ENCODE results near the gene FILIP1. TPM values are rescaled to one million over a fixed set of nuclear protein-coding genes. Genes with fewer than 3 reads are reported as not detected.

Gene FILIP1
- polyA plus RNA-seq, 1 of the 3 experiments (the other 2 are of a cell fraction), result 0.03 TPM

DNA sequence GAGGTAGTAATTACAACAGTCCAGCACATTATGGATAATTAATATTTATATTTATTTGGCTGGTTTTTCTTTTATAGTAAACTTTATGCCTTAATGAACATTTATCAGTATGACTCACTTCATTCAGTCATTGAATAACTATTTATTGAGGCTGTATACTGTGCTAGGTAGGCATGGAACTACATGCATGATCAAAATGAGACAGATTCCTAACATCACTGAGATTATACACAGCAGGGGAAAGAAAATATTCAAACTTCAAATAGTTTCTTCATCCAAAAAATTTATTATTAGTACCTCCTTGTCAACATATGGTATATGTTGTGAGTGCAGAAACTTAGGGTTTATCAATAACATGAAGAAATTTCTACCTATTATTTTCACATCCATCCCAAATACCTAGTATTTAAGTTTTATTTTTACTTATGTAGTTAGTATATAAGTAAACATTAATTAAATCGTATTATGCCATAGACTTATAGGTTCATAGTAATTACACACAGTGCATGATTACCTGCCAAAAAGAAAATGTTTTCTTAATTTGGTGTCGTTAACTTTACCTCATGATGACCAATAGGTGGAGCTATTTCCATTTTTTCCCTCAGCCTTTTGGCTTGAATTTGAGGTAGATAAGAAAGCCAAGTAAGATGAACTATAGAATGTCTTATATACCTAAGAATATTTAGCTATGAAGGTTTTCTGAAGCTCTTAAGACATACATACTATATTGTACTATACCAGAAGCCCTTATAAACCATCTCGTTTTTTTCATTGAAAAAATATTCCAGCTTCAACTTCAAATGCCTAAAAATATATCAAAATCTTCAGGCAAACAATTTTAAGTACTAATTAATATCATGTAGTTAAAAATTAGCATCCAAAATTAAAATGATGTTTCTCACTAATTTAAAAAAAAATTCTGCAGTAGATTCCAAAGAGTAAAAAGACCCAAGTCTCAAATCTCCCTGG lies 196.5 kb downstream of the FILIP1 start:
- DNase-seq, result peak; percentile 33
- Histone ChIP-seq H3K9me2 (no peaks in the 10 kb centered on the region), H3K79me2 (ENCODE audit: insufficient read depth) (no peaks in the 10 kb centered on the region), H3K4me3 (ENCODE audit: low read depth in 2 of 2, low read length in 1 of 2) (no peak overlapping the region; a peak in 1 of 4 replicates), H2AFZ (ENCODE audit: low read depth) (no peak overlapping the region), H4K20me1 (ENCODE audit: insufficient read depth) (no peaks in the 10 kb centered on the region), H3K27ac (ENCODE audit: low read depth in 2 of 2, low read length in 1 of 2) (no peak overlapping the region), H3K9me3 (no peaks in the 10 kb centered on the region), H3K4me1 (ENCODE audit: control insufficient read depth in 1 of 2, insufficient read depth in 2 of 2, low read depth in 1 of 2, low read length in 1 of 2) (peaks cover 0 to 2% of the 10 kb centered on the region in 2 experiments; a peak in 2 of 4 replicates), H3K9ac (no peak overlapping the region), H3K27me3 (ENCODE audit: insufficient read depth) (no peaks in the 10 kb centered on the region), H3F3A (replicated peaks; ENCODE audit: insufficient read depth) (no peaks in the 10 kb centered on the region), H3K4me2 (no peak overlapping the region), H3K36me3 (replicated peaks in 1 of 2; ENCODE audit: control insufficient read depth in 1 of 2, insufficient read depth in 2 of 2, low read length in 1 of 2) (no peaks in the 10 kb centered on the region)
- ChIA-PET POLR2A (no interaction called here), CTCF (interaction anchor here (0.6 to 4.3 kb wide), 31 partner anchors 8 to 402 kb away, joined by 3 to 31 read pairs (median 4); no protein-coding TSS in a partner anchor)
- TF ChIP-seq NFIC (IDR thresholded peaks at IDR 0.05; ENCODE audit: borderline replicate concordance) (peak; percentile 90), SMC3 (IDR thresholded peaks at IDR 0.05; ENCODE audit: low read depth, low read length) (peak; percentile 84), TEAD4 (IDR thresholded peaks at IDR 0.05; ENCODE audit: borderline replicate concordance, insufficient read depth) (no peak), NRF1 (IDR thresholded peaks at IDR 0.05; ENCODE audit: low read depth, low read length) (no peak), RAD21 (IDR thresholded peaks at IDR 0.05; ENCODE audit: low read length) (peak; percentile 89)
- TF ChIP-seq, protein P1, sequence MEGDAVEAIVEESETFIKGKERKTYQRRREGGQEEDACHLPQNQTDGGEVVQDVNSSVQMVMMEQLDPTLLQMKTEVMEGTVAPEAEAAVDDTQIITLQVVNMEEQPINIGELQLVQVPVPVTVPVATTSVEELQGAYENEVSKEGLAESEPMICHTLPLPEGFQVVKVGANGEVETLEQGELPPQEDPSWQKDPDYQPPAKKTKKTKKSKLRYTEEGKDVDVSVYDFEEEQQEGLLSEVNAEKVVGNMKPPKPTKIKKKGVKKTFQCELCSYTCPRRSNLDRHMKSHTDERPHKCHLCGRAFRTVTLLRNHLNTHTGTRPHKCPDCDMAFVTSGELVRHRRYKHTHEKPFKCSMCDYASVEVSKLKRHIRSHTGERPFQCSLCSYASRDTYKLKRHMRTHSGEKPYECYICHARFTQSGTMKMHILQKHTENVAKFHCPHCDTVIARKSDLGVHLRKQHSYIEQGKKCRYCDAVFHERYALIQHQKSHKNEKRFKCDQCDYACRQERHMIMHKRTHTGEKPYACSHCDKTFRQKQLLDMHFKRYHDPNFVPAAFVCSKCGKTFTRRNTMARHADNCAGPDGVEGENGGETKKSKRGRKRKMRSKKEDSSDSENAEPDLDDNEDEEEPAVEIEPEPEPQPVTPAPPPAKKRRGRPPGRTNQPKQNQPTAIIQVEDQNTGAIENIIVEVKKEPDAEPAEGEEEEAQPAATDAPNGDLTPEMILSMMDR (IDR thresholded peaks at IDR 0.05), result peak; percentile 84
- WGBS (ENCODE audit: low lambda C conversion rate), result under 1% methylated on average over 3 of the region's 3 CpGs

GRCh38 chr6:75292555-75292954 lies 201.0 kb downstream of the FILIP1 start:
- no peaks in the 10 kb centered on the region for H3F3A ChIP-seq (replicated peaks; ENCODE audit: insufficient read depth)
- no peaks in the 10 kb centered on the region for H3K36me3 ChIP-seq (replicated peaks in 1 of 2; ENCODE audit: control insufficient read depth in 1 of 2, insufficient read depth in 2 of 2, low read length in 1 of 2)
- no peaks in the 10 kb centered on the region for H4K20me1 ChIP-seq (ENCODE audit: insufficient read depth)
- no peak overlapping the region for H3K27ac ChIP-seq (ENCODE audit: low read depth in 2 of 2, low read length in 1 of 2)
- POLR2A ChIA-PET, result no interaction called here
- no peak for DNase-seq
- no peaks in the 10 kb centered on the region for H3K9me2 ChIP-seq
- H3K27me3 ChIP-seq (ENCODE audit: insufficient read depth), result no peaks in the 10 kb centered on the region
- no peaks in the 10 kb centered on the region; a peak in 1 of 4 replicates for H3K4me1 ChIP-seq (ENCODE audit: control insufficient read depth in 1 of 2, insufficient read depth in 2 of 2, low read depth in 1 of 2, low read length in 1 of 2)
- no peak overlapping the region for H3K4me3 ChIP-seq (ENCODE audit: low read depth in 2 of 2, low read length in 1 of 2)
- CTCF ChIA-PET, result interaction anchor here (0.6 to 1.1 kb wide), 4 partner anchors 26 to 563 kb away, joined by 3 to 4 read pairs (median 3); no protein-coding TSS in a partner anchor
- H3K79me2 ChIP-seq (ENCODE audit: insufficient read depth), result no peaks in the 10 kb centered on the region
- TF ChIP-seq MXI1 (IDR thresholded peaks at IDR 0.05; ENCODE audit: low read depth, low read length) (no peak), EZH2phosphoT487 (IDR thresholded peaks at IDR 0.05; ENCODE audit: borderline replicate concordance, low read depth) (no peak), RFX5 (IDR thresholded peaks at IDR 0.05; ENCODE audit: low read length) (no peak), TAF1 (IDR thresholded peaks at IDR 0.05; ENCODE audit: borderline replicate concordance, low read depth, low read length) (no peak), RXRA (IDR thresholded peaks at IDR 0.05; ENCODE audit: borderline replicate concordance, low read depth) (no peak), CHD2 (IDR thresholded peaks at IDR 0.05; ENCODE audit: low read length, partially characterized antibody) (no peak), FOSL2 (IDR thresholded peaks at IDR 0.05; ENCODE audit: borderline replicate concordance, low read depth) (no peak), TEAD4 (IDR thresholded peaks at IDR 0.05; ENCODE audit: borderline replicate concordance, insufficient read depth) (no peak), NRF1 (IDR thresholded peaks at IDR 0.05; ENCODE audit: low read depth, low read length) (no peak), FOXJ3 (CRISPR knock-in tag; IDR thresholded peaks at IDR 0.05) (no peak), JUND (IDR thresholded peaks at IDR 0.05) (no peak), GATA2 (CRISPR knock-in tag; IDR thresholded peaks at IDR 0.05) (no peak)
- TF ChIP-seq, protein P2, sequence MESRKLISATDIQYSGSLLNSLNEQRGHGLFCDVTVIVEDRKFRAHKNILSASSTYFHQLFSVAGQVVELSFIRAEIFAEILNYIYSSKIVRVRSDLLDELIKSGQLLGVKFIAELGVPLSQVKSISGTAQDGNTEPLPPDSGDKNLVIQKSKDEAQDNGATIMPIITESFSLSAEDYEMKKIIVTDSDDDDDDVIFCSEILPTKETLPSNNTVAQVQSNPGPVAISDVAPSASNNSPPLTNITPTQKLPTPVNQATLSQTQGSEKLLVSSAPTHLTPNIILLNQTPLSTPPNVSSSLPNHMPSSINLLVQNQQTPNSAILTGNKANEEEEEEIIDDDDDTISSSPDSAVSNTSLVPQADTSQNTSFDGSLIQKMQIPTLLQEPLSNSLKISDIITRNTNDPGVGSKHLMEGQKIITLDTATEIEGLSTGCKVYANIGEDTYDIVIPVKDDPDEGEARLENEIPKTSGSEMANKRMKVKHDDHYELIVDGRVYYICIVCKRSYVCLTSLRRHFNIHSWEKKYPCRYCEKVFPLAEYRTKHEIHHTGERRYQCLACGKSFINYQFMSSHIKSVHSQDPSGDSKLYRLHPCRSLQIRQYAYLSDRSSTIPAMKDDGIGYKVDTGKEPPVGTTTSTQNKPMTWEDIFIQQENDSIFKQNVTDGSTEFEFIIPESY (IDR thresholded peaks at IDR 0.05; ENCODE audit: borderline replicate concordance, low read depth), result no peak
- TF ChIP-seq, protein P3, sequence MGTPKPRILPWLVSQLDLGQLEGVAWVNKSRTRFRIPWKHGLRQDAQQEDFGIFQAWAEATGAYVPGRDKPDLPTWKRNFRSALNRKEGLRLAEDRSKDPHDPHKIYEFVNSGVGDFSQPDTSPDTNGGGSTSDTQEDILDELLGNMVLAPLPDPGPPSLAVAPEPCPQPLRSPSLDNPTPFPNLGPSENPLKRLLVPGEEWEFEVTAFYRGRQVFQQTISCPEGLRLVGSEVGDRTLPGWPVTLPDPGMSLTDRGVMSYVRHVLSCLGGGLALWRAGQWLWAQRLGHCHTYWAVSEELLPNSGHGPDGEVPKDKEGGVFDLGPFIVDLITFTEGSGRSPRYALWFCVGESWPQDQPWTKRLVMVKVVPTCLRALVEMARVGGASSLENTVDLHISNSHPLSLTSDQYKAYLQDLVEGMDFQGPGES (IDR thresholded peaks at IDR 0.05; ENCODE audit: low read depth, low read length), result no peak
- TF ChIP-seq, protein P4, sequence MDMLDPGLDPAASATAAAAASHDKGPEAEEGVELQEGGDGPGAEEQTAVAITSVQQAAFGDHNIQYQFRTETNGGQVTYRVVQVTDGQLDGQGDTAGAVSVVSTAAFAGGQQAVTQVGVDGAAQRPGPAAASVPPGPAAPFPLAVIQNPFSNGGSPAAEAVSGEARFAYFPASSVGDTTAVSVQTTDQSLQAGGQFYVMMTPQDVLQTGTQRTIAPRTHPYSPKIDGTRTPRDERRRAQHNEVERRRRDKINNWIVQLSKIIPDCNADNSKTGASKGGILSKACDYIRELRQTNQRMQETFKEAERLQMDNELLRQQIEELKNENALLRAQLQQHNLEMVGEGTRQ (IDR thresholded peaks at IDR 0.05; ENCODE audit: borderline replicate concordance, low read depth, low read length), result no peak
- no peaks in the 10 kb centered on the region for H3K9me3 ChIP-seq
- 96% methylated on average over 2 of the region's 2 CpGs for WGBS (ENCODE audit: low lambda C conversion rate)
- H3K4me2 ChIP-seq, result no peak overlapping the region
- no peak overlapping the region for H2AFZ ChIP-seq (ENCODE audit: low read depth)
- H3K9ac ChIP-seq, result no peak overlapping the region
